HAP-1 (cell line): ENCODE results near the gene FAXDC2.

Experiments
- DNase-seq, 2 experiments: peaks; one replicate each; pipeline ENCODE4 v3.0.0-alpha.2; 2016 to 2020; ENCODE audit warnings: low spot score in 2 of 2
- H3K27me3 ChIP-seq: fragments of 250-450 bp; sonication (Bioruptor Pico); 2 replicates; pipeline ENCODE4 v1.5.1; 2020; ENCODE audit warnings: low read depth, mild to moderate bottlenecking, moderate library complexity
- H3K36me3 ChIP-seq: fragments of 250-450 bp; sonication (Bioruptor Pico); replicated peaks from 2 replicates; pipeline ENCODE4 v1.5.1; 2020; ENCODE audit warnings: mild to moderate bottlenecking
- H3K4me1 ChIP-seq: fragments of 250-450 bp; sonication (Bioruptor Pico); 2 replicates; pipeline ENCODE4 v1.5.1; 2020; ENCODE audit warnings: mild to moderate bottlenecking
- H3K4me3 ChIP-seq: fragments of 250-450 bp; sonication (Bioruptor Pico); 2 replicates; pipeline ENCODE4 v1.5.1; 2020; ENCODE audit warnings: mild to moderate bottlenecking, moderate library complexity
- H3K9me3 ChIP-seq: fragments of 250-450 bp; sonication (Bioruptor Pico); 2 replicates; pipeline ENCODE4 v1.5.1; 2020; ENCODE audit warnings: mild to moderate bottlenecking, moderate library complexity
- in situ Hi-C: fragments of 300-500 bp; cut with MboI; formaldehyde crosslinking; loops from 3 replicates; pipeline ENCODE4 v1.14.3; 2020; ENCODE audit warnings: low sequenced_read_pairs, inconsistent platforms, mixed read lengths

FAXDC2 gene

DNA sequence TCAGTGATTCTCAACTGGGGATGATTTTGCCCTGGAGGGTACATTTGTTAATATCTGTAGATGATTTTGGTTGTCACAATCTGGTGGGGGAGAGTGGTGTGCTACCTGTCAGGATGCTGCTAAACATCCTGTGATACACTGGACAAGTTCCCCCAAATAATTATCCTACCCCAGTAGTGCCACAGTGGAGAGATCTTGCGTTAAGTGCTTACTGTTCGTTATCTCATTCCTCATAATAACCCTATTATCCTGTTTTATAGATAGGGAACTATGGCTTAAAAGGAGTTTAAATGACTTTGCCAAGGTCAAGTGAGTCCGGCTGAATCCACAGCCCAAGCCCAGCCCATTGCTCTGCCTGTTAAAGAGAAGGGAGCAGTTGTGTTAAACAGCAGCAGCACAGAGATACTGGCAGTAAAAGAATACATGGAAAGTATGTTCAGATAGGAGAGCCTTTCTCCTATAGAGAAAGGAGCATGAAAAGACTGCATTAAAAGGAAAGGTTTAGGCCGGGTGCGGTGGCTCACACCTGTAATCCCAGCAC lies 23.5 kb upstream of the FAXDC2 start:
- H3K4me3 ChIP-seq = no peak overlapping the region
- peaks cover 58% of the 10 kb centered on the region for H3K36me3 ChIP-seq
- in situ Hi-C loops = no loop called here
- H3K27me3 ChIP-seq = no peaks in the 10 kb centered on the region
- no peaks in the 10 kb centered on the region for H3K4me1 ChIP-seq
- no peak for DNase-seq
- peaks cover 6% of the 10 kb centered on the region for H3K9me3 ChIP-seq

DNA sequence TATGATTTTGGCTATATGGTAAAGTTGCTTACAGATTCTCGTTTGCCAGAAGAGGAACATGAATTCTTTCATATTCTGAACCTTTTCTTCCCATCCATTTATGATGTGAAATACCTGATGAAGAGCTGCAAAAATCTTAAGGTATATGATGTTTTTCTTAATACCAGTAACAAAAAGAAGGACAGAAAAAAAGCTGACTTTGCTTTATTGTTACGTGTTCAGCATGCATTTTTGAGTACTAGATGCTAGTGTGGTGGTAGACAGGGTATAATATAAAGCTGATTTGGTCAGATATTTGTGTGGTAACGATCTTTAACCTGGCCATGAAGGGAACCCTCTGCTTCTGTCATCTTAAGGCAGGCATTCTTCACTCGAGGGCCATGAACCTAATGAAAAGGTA lies 21.3 kb upstream of the FAXDC2 start:
- DNase-seq = no peak
- in situ Hi-C loops = no loop called here
- H3K4me3 ChIP-seq = no peak overlapping the region
- H3K27me3 ChIP-seq = no peaks in the 10 kb centered on the region
- no peaks in the 10 kb centered on the region for H3K9me3 ChIP-seq
- H3K36me3 ChIP-seq = peaks cover 60% of the 10 kb centered on the region
- no peaks in the 10 kb centered on the region for H3K4me1 ChIP-seq

DNA sequence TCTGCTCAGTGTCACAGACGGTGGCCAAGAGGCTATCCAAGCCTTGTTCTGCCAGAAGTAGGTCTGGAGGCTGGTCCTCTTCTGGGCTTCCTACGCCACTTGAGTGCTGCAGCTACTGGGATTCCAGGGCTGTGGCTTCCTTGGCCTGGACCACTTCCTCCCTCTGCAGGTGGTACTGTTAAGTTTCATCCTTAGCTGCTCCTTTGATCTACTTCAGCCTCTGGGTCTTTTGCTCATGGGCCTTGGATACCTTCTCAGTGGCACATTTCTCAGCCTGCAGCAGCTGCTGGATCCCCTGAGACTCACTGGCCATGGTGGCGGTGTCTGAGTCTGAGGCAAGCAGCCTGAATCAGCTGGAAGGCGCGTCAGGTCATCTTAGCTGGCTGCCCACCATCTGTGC lies 18.3 kb upstream of the FAXDC2 start:
- in situ Hi-C loops = no loop called here
- DNase-seq = no peak
- H3K4me3 ChIP-seq = no peak overlapping the region
- no peaks in the 10 kb centered on the region for H3K9me3 ChIP-seq
- H3K36me3 ChIP-seq = peaks cover 56% of the 10 kb centered on the region
- H3K4me1 ChIP-seq = no peaks in the 10 kb centered on the region
- H3K27me3 ChIP-seq = no peaks in the 10 kb centered on the region

DNA sequence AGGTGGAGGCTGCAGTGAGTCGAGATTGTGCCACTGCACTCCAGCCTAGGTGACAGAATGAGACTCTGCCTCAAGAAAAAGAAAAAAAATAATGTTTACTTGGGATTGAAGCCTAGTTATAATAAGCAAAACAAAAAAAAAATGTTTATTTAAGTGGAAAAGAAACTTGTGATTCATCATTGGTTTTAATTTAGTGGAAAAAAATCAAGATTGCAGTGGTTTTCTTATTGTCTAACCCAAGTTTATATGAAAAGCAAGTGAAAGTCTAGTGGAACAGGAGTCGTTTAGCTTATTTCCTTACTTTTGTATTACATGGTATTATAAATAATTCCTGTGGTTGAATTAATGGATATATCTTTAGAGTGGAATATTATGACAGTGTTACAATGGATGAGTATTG lies 16.4 kb upstream of the FAXDC2 start:
- Histone ChIP-seq H3K4me3 (no peak overlapping the region), H3K9me3 (no peaks in the 10 kb centered on the region), H3K27me3 (no peaks in the 10 kb centered on the region), H3K36me3 (peaks cover 50% of the 10 kb centered on the region), H3K4me1 (no peaks in the 10 kb centered on the region)
- DNase-seq = no peak
- in situ Hi-C loops = no loop called here

DNA sequence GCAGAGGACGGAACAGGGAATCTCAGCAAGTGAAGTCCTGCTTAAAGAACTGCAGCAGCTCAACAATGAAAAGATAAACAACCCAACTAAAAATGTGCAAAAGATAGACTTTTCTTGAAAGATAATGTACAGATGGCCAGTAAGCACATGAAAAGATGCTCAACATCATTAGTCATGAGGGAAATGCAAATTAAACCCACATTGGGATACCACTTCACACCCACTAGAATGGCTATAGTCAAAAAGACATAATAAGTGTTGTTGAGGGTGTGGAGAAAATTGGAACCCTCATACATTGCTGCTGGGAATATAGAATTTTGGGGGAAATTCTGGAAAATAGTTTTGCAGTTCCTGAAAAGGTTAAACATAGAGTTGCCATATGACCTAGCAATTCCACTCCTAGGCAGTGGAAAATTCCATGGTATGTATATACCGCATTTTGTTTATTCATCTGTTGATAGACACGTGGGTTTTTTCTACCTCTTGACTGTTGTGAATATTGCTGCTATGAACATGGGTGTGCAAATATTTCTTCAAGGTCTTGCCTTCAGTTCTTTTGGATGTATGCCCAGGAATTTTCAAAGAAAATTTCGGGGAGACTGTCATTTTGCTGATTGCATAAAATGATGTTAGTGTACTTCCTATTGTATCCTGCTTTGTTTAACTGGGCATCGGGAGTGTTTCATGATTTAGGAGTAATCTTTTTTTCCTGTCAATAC lies 15.2 kb upstream of the FAXDC2 start:
- in situ Hi-C loops = no loop called here
- Histone ChIP-seq H3K27me3 (no peaks in the 10 kb centered on the region), H3K36me3 (peaks cover 42% of the 10 kb centered on the region), H3K4me1 (peaks cover 4% of the 10 kb centered on the region; the same call in 1 of the 2 replicates), H3K4me3 (no peak overlapping the region), H3K9me3 (no peaks in the 10 kb centered on the region)
- no peak for DNase-seq

DNA sequence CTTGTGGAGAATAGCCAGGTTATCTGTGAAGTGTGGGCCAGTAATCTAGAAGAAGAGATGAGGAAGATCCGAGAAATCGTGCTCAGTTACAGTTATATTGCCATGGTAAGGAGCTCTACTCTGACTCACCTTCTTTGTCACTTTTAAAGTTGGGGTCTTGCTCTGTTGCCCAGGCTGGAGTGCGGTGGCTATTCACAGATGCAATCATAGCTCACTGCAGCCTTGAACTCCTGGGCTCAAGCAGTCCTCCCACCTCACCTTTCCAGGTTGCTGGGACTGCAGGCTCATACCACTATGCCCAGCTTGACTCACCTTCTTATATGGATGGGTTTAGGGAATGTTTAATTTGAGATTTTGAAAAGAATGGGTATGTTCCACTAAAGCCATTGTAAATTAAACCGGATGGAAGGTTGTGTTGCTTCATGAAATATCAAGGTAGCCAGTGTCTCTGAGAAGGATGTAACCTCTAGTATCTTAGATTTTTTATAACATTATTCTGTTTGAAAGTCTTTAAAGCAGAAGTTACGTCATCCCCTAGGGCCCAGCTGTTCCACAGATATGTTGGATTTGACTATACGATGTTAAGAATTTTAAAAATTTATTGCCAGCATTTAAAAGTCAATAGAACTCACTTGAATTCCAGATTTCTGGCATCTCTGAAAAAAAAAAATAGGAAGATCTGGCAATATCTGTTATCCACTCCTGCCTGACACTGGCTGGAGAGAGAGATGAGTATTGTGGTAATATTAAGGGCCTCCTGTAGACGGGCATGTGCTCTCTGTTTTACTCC lies 13.1 kb upstream of the FAXDC2 start:
- Histone ChIP-seq H3K4me1 (peaks cover 11% of the 10 kb centered on the region), H3K36me3 (peaks cover 36% of the 10 kb centered on the region), H3K9me3 (no peaks in the 10 kb centered on the region), H3K4me3 (no peak overlapping the region), H3K27me3 (no peaks in the 10 kb centered on the region)
- in situ Hi-C loops = no loop called here
- DNase-seq = no peak

DNA sequence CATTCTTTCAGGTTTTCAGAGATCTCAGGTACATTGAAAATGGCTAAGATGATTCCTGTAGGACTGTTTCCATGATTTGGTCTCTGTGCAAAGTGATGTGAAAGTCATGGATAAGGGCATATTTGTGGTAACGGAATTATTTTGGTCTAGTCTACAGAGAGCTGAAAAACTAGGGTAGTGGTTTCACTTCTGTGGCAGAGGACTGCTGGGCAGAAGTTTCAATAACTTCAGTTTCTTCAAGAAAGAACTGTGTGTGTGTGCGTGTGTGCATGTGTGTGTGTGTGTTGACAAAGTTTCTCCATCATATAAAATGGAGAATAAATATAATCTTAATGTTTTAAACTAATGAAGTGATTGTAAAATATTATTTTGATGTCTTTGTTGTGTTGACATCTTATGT lies 12.4 kb upstream of the FAXDC2 start:
- H3K36me3 ChIP-seq = peaks cover 34% of the 10 kb centered on the region
- no peaks in the 10 kb centered on the region for H3K9me3 ChIP-seq
- no peaks in the 10 kb centered on the region for H3K27me3 ChIP-seq
- in situ Hi-C loops = no loop called here
- no peak for DNase-seq
- no peak overlapping the region for H3K4me3 ChIP-seq
- H3K4me1 ChIP-seq = peaks cover 11% of the 10 kb centered on the region

DNA sequence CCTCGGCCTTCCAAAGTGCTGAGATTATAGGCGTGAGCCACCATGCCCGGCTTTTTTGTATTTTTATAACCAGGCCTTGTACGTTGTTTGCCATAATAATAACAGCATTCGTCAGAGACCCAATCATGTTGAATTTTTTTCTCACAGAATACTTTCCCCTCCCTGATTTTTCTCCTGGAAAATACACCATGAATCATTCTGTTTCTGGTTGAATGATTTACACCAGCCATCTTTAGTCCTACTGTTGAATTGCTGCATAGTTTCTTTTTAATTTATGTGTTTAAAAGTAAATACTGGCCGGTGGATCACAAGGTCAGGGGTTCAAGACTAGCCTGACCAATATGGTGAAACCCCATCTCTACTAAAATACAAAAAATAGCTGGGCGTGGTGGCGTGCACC lies 11.5 kb upstream of the FAXDC2 start:
- no peak for DNase-seq
- Histone ChIP-seq H3K27me3 (no peaks in the 10 kb centered on the region), H3K9me3 (no peaks in the 10 kb centered on the region; the same call in 1 of the 2 replicates), H3K4me3 (no peak overlapping the region), H3K4me1 (peaks cover 14% of the 10 kb centered on the region), H3K36me3 (peaks cover 34% of the 10 kb centered on the region)
- in situ Hi-C loops = no loop called here

DNA sequence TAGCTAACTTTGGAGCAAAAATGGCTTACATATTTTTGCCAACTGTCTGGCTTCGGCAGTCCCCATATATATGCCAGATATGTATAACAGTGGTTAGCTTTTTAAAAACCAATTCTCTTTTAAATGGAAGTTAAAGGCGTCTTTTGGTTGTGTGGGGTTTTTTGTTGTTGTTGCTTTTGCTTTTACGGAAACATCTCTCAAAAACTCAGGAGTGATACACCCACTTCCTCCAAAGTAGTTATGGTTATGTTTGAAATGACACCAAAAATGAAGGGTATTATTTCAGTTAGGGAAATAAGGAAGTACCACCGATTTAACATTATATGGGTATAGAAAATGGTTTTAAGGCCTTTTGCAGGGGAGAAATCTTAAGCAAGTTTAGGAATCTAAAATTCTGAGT lies 10.4 kb upstream of the FAXDC2 start:
- Histone ChIP-seq H3K27me3 (no peaks in the 10 kb centered on the region), H3K36me3 (peaks cover 28% of the 10 kb centered on the region), H3K9me3 (no peaks in the 10 kb centered on the region; the same call in 1 of the 2 replicates), H3K4me3 (peak overlapping the region; percentile 89), H3K4me1 (peaks cover 19% of the 10 kb centered on the region)
- DNase-seq = no peak
- in situ Hi-C loops = no loop called here

DNA sequence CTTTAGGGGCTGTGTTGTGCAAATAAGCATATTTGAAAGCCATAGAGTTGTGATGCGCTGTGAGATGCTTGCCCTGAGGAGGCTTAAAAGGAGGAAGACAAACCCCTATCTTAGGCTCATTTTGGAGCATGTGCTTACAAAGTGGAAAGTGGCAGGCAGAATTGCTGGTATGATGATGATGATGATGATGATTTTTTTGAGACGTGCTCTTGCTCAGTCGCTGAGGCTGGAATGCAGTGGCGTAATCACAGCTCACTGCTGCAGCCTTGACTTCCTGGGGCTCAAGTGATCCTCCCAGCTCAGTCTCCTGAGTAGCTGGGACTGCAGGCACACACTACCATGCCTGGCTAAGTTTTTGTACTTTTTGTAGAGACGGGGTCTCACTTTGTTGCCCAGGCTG lies 9.7 kb upstream of the FAXDC2 start:
- peaks cover 19% of the 10 kb centered on the region for H3K4me1 ChIP-seq
- peak in 1 of 2 experiments; percentile 32 for DNase-seq
- H3K4me3 ChIP-seq = peak overlapping the region; percentile 89

DNA sequence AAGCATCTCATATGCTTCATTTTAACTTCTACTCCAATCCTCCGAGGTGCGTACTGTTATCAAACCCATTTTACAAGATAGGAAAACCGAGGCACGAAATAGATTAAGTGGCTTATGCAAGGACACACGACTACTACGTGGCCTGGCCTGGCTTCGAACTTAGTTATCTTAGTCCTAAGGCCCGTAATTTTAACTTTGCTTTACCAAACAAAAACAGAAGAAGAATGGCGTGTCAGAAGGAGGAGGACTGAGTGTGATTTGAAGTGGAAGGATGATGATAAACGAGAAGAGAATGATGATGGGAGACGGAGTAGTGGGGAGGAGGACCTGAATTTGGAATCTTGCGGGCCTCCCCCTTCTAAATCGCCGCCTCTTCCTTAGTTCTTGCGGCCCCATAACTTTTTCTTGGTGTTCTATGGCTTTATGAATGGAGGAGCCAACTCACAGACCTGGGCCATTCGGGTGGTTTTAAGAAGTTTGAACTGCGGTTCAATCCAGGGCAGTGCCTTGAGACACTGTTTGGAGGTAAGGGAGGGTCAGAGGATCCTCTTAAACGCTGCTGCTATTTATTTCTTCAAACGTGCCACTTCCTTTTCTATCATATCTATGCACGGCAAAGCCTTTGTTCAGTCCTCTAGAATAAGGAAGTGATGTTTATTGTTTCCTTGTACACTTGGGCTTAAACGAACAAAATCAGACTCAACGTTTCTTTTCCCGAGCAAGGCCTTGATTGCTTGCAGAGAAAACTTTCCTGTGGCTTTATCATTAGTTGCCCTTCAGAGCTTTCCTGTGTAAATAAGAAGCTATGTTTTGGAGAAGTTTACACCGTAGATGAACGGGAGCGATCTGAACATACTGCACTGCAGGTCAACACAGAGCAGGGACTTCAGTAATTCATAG lies 8.8 kb upstream of the FAXDC2 start:
- Histone ChIP-seq H3K9me3 (no peaks in the 10 kb centered on the region; the same call in 1 of the 2 replicates), H3K4me1 (peaks cover 19% of the 10 kb centered on the region), H3K27me3 (no peaks in the 10 kb centered on the region), H3K4me3 (peak overlapping the region; percentile 89), H3K36me3 (peaks cover 13% of the 10 kb centered on the region)
- peak in 1 of 2 experiments; percentile 16 for DNase-seq
- in situ Hi-C loops = no loop called here

More for the DNA sequence above, 9.7 kb upstream of the FAXDC2 start:
- in situ Hi-C loops = no loop called here
- H3K27me3 ChIP-seq = no peaks in the 10 kb centered on the region
- no peaks in the 10 kb centered on the region; the same call in 1 of the 2 replicates for H3K9me3 ChIP-seq
- H3K36me3 ChIP-seq = peaks cover 21% of the 10 kb centered on the region

DNA sequence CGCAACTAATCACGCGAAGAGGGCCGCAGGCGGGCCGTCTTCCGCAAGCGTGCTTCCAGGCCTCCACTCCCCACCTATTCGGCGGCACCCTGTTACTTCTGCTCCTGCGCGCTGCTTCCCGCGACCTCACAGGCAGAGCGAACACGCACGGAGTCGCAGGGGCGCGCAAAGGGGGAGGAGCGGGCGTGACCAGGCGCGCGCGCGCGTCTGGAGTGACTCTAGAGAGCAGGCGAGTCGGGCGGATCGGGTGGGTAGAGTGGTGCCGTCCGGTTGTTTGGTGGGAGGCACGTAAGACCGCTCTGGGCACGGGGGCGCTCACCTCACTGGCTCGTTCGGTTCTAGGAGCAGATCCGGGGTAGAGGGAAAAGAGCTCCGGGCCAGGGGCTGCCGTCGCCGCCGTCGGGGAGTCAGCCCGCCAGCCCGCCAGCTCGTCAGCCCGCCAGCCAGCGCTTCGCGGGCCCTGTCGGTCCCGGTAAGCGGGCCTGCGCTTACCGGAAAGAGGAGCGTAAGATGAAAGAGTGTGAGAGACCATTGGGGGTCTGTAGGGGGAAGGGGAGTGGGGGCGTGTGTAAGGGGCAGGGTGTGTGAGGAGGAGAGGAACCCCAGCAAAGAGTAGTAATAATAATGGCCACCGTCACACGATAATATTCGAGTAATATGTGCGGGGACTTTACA lies 8.0 kb upstream of the FAXDC2 start, which contains the start of gene CNOT8:
Gene CNOT8, plus strand, starts transcription at position 331 of the 675 bp plus-strand sequence. CDS start 4,652 bp downstream, outside the sequence.
- no peaks in the 10 kb centered on the region; the same call in 1 of the 2 replicates for H3K9me3 ChIP-seq
- H3K36me3 ChIP-seq = peaks cover 10% of the 10 kb centered on the region
- H3K4me1 ChIP-seq = peaks cover 19% of the 10 kb centered on the region
- in situ Hi-C loops = no loop called here
- H3K27me3 ChIP-seq = no peaks in the 10 kb centered on the region
- DNase-seq = peak; percentile 92 to 99
- H3K4me3 ChIP-seq = peak within 1 kb of the TSS; percentile 89
